Measurements from ENCODE around the gene TXNDC11.

The TXNDC11 gene

DNA sequence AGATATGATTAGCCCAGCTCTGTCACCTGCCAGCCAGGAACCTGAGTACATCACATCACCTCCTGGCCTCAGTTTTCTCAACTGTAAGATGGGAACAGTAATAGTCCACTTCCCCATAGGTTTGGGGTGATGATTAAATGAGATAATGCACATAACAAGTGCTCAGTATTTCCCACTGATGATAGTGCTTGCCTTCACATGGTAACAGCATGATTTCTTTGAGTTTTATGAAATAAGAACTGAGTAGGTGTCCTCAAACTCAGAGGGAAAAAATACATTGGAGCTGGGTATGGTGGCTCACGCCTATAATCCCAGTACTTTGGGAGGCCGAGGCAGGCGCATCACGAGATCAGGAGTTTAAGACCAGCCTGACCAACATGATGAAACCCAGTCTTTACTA, 104.5 kb downstream of the TXNDC11 start:
- H3K36me3 ChIP-seq (ENCODE audit: control insufficient read depth, insufficient read depth, low read length) = no peaks in the 10 kb centered on the region
- H3K4me3 ChIP-seq (replicated peaks; ENCODE audit: low read depth, low read length) = no peak overlapping the region
- no peak for DNase-seq (ENCODE audit: extremely low read depth, insufficient read length)
- no peak for TF ChIP-seq CTCF (IDR thresholded peaks at IDR 0.05; ENCODE audit: insufficient read depth, low read length, poor library complexity, severe bottlenecking)
- no peaks in the 10 kb centered on the region; the same call in none of the 2 replicates for H3K27me3 ChIP-seq (replicated peaks; ENCODE audit: control insufficient read depth, insufficient read depth, low read length)

DNA sequence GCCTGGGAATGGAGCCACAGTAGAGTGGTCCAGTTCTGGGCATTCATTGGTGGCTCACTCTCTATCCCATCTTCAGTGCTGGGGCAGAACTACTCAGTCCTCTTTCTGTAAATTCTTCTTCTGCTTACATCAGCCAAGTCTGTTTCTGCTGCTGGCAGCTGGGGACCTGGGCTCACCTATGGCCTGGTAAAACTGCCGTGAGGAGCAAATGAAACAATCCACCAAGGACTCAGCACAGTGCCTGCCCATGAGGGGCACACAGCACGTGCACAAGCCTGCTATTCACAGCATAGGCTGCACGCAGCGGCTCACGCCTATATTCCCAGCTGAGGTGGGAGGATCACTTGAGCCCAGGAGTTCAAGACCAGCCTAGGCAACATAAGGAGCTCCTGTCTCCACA, 105.3 kb downstream of the TXNDC11 start:
- no peak for TF ChIP-seq CTCF (IDR thresholded peaks at IDR 0.05; ENCODE audit: insufficient read depth, low read length, poor library complexity, severe bottlenecking)
- Histone ChIP-seq H3K36me3 (ENCODE audit: control insufficient read depth, insufficient read depth, low read length) (no peaks in the 10 kb centered on the region), H3K27me3 (replicated peaks; ENCODE audit: control insufficient read depth, insufficient read depth, low read length) (no peaks in the 10 kb centered on the region; the same call in none of the 2 replicates), H3K4me3 (replicated peaks; ENCODE audit: low read depth, low read length) (no peak overlapping the region)
- DNase-seq (ENCODE audit: extremely low read depth, insufficient read length) = no peak

DNA sequence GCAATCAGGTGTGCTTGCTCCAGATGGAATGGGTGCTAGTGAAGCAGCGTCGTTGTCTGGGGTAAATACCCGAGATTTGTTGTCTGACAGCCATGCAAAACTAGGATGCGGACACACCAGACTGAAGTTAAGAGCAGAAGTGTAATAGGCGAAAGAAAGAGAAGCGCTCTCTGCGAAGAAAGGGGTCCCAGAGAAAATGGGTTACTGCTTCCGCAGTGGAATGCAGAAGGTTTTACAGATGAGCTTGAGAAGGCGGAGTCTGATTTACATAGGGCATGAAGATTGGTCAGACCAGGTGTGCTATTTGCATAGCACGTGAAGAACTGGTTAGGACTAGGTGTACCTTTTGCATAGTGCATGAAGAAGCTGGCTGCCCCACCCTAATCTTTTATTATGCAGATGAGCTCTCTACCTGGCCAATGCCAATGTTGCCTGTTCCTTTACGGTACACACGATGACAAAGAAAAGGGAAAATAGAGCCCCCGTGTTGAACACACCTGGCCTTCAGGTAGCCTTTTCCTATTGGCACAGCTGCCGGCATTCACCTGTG, 106.4 kb downstream of the TXNDC11 start:
- DNase-seq (ENCODE audit: extremely low read depth, insufficient read length) = no peak
- H3K27me3 ChIP-seq (replicated peaks; ENCODE audit: control insufficient read depth, insufficient read depth, low read length) = no peaks in the 10 kb centered on the region; the same call in none of the 2 replicates

GRCh38 chr16:11635679-11636171, 106.9 kb downstream of the TXNDC11 start:
- no peaks in the 10 kb centered on the region; the same call in none of the 2 replicates for H3K27me3 ChIP-seq (replicated peaks; ENCODE audit: control insufficient read depth, insufficient read depth, low read length)
- TF ChIP-seq CTCF (IDR thresholded peaks at IDR 0.05; ENCODE audit: insufficient read depth, low read length, poor library complexity, severe bottlenecking) = no peak
- DNase-seq (ENCODE audit: extremely low read depth, insufficient read length) = no peak
- no peaks in the 10 kb centered on the region for H3K36me3 ChIP-seq (ENCODE audit: control insufficient read depth, insufficient read depth, low read length)
- no peak overlapping the region for H3K4me3 ChIP-seq (replicated peaks; ENCODE audit: low read depth, low read length)

More for the DNA sequence above, 106.4 kb downstream of the TXNDC11 start:
- Histone ChIP-seq H3K36me3 (ENCODE audit: control insufficient read depth, insufficient read depth, low read length) (no peaks in the 10 kb centered on the region), H3K4me3 (replicated peaks; ENCODE audit: low read depth, low read length) (no peak overlapping the region)
- no peak for TF ChIP-seq CTCF (IDR thresholded peaks at IDR 0.05; ENCODE audit: insufficient read depth, low read length, poor library complexity, severe bottlenecking)

- Histone ChIP-seq H3K36me3 (ENCODE audit: control insufficient read depth, insufficient read depth, low read length) (no peaks in the 10 kb centered on the region), H3K27me3 (replicated peaks; ENCODE audit: control insufficient read depth, insufficient read depth, low read length) (no peaks in the 10 kb centered on the region; the same call in none of the 2 replicates), H3K4me3 (replicated peaks; ENCODE audit: low read depth, low read length) (no peak overlapping the region)
- no peak for TF ChIP-seq CTCF (IDR thresholded peaks at IDR 0.05; ENCODE audit: insufficient read depth, low read length, poor library complexity, severe bottlenecking)
- no peak for DNase-seq (ENCODE audit: extremely low read depth, insufficient read length)
Observed at GRCh38 chr16:11635113-11635652, 107.5 kb downstream of the TXNDC11 start.
